Measurements from ENCODE around the gene ZNF564. TPM values are rescaled to one million over a fixed set of nuclear protein-coding genes. Genes with fewer than 3 reads are reported as not detected.

Gene ZNF564
- total RNA-seq, 2 donors from 2014 or later = 5.2 to 14.2 TPM

DNA sequence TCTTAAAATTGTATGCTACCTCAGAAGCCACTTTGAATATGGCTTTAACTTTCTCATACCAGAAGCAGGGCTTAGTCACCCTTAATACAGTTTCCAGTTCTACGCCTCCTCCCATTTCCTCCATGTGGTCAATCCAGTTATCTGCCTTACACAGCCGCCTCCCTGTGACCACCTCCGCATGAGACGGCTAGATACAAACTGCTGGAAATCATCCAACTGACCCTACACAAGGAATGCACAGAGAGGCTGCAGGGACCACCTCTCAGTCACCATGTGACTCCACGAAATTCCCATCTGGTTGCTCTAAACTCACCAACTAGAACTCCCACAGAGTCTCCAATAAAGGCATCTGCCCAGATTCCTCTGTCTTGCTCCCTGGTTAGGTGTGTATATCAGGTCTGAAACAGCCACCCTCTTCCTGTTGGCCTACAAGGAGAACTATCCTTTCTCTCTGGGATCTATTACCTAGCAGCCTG lies 6.8 kb downstream of the ZNF564 start:
- intact Hi-C loops (cut with DNase I) = no loop called here
- H3K9me3 ChIP-seq = no peaks in the 10 kb centered on the region
- ATAC-seq (no peak), DNase-seq (no peak)
- no peak overlapping the region for H3K4me3 ChIP-seq
- H3K27me3 ChIP-seq = no peaks in the 10 kb centered on the region
- WGBS, 2 donors = 84 to 85% methylated on average over 5 of the region's 5 CpGs
- H3K27ac ChIP-seq = no peak overlapping the region
- peaks cover 21% of the 10 kb centered on the region for H3K4me1 ChIP-seq
- TF ChIP-seq CTCF (IDR thresholded peaks at IDR 0.05) (no peak), POLR2A (IDR thresholded peaks at IDR 0.05) (no peak)
- H3K36me3 ChIP-seq (replicated peaks in 1 of 2; ENCODE audit: insufficient read depth in 1 of 2, low read depth in 2 of 2) = no peaks in the 10 kb centered on the region

DNA sequence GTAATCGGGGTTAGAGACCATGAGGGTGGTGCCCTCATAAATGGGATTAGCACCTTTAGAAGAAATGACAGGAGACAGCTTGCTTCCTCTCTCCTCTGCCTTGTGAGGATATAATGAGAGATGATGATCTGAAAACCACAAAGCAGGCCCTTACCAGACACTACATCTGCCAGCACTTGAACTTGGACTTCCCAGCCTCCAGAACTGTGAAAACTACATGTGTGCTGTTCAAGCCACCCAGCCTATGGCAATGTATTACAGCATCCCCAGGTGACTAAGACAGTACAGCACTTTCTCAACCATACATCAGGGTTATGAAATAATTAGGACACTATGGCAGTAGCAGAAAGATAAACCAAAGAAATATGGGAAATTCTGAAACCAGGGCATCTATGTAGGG lies 7.4 kb downstream of the ZNF564 start:
- Histone ChIP-seq H3K27ac (no peak overlapping the region), H3K9me3 (no peaks in the 10 kb centered on the region), H3K4me3 (no peak overlapping the region), H3K27me3 (no peaks in the 10 kb centered on the region), H3K4me1 (peaks cover 15% of the 10 kb centered on the region), H3K36me3 (replicated peaks in 1 of 2; ENCODE audit: insufficient read depth in 1 of 2, low read depth in 2 of 2) (no peaks in the 10 kb centered on the region)
- ATAC-seq = no peak
- intact Hi-C loops (cut with DNase I) = no loop called here
- WGBS, 2 donors = 75 to 100% methylated on average over 1 of the region's 1 CpG
- DNase-seq = no peak
- TF ChIP-seq POLR2A (IDR thresholded peaks at IDR 0.05) = no peak

- Histone ChIP-seq H3K36me3 (replicated peaks in 1 of 2; ENCODE audit: insufficient read depth in 1 of 2, low read depth in 2 of 2) (peaks cover 25 to 30% of the 10 kb centered on the region in 2 donors), H3K4me1 (no peaks in the 10 kb centered on the region), H3K27me3 (no peaks in the 10 kb centered on the region), H3K4me3 (no peak overlapping the region), H3K27ac (no peak overlapping the region), H3K9me3 (peaks cover 0 to 80% (median 6%) of the 10 kb centered on the region in 3 donors)
- DNase-seq = no peak
- TF ChIP-seq POLR2A (IDR thresholded peaks at IDR 0.05) (no peak), CTCF (IDR thresholded peaks at IDR 0.05) (no peak)
- 92 to 97% methylated on average over 8 of the region's 8 CpGs for WGBS, 2 donors
- ATAC-seq = no peak
- intact Hi-C loops (cut with DNase I) = no loop called here
Measured at GRCh38 chr19:12527034-12527836, 24.0 kb downstream of the ZNF564 start.

DNA sequence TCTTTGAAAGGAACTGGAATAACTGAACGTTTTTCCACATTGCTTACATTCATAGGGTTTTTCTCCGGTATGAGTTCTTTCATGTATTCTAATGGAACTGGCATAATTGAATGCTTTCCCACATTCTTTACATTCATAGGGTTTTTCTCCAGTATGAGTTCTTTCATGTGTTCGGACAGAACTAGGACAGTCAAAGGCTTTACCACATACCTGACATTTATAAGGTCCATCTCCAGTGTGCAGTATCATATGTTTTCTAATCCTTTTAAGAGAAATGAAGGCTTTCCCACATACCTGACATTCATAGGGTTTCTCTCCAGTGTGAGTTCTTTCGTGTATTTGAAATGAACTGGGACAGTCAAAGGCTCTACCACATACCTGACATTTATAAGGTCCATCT lies 24.7 kb downstream of the ZNF564 start:
- intact Hi-C loops (cut with DNase I) = no loop called here
- H3K4me1 ChIP-seq = no peaks in the 10 kb centered on the region
- DNase-seq (no peak), ATAC-seq (no peak)
- peaks cover 25 to 30% of the 10 kb centered on the region in 2 donors for H3K36me3 ChIP-seq (replicated peaks in 1 of 2; ENCODE audit: insufficient read depth in 1 of 2, low read depth in 2 of 2)
- no peaks in the 10 kb centered on the region for H3K27me3 ChIP-seq
- H3K4me3 ChIP-seq = no peak overlapping the region
- 88 to 89% methylated on average over 4 of the region's 4 CpGs for WGBS, 2 donors
- peaks cover 0 to 79% (median 6%) of the 10 kb centered on the region in 3 donors for H3K9me3 ChIP-seq
- H3K27ac ChIP-seq = no peak overlapping the region
- TF ChIP-seq CTCF (IDR thresholded peaks at IDR 0.05) (no peak), POLR2A (IDR thresholded peaks at IDR 0.05) (no peak)

DNA sequence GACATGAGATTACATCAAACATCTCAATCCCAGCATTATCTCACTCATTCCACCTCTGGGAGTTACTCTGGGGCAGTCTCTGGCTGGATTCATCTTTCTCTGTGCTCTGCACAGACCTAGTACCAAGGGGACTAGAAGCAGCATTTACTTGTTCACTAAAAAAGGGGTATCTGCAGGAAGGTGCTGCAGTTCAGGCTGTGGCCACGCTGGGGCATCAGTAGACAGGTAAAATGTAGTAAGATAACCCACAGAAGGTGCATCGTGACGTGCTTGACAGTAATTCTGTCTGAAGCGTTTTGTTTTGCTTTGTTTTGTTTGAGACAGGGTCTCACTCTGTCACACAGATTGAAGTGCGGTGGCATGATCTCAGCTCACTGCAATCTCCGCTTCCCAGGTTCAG lies 29.3 kb downstream of the ZNF564 start:
- 67 to 78% methylated on average over 6 of the region's 6 CpGs for WGBS, 2 donors
- intact Hi-C loops (cut with DNase I) = no loop called here
- no peak for ATAC-seq
- no peak overlapping the region for H3K27ac ChIP-seq
- no peak overlapping the region for H3K4me3 ChIP-seq
- TF ChIP-seq POLR2A (IDR thresholded peaks at IDR 0.05) = no peak
- TF ChIP-seq CTCF (IDR thresholded peaks at IDR 0.05) = no peak
- no peaks in the 10 kb centered on the region for H3K27me3 ChIP-seq
- peaks cover 11% of the 10 kb centered on the region in 2 donors for H3K36me3 ChIP-seq (replicated peaks in 1 of 2; ENCODE audit: insufficient read depth in 1 of 2, low read depth in 2 of 2)
- peaks cover 0 to 40% (median 0%) of the 10 kb centered on the region in 3 donors for H3K9me3 ChIP-seq
- H3K4me1 ChIP-seq = no peaks in the 10 kb centered on the region
- DNase-seq = no peak

Measured in body of pancreas (tissue), 4 donors.